T-cell (primary cell): ENCODE results near the gene GTPBP4. TPM values are rescaled to one million over a fixed set of nuclear protein-coding genes. Genes with fewer than 3 reads are reported as not detected.

Experiments used
- ATAC-seq, 4 experiments: fragments of 200-7000 bp in 3 of 4; fragments of 150-1000 bp in 1 of 4; cut with Tn5 transposase; replicated peaks in 1 of 4; 1 replicate in 3 of 4; 2 replicates in 1 of 4; pipeline ENCODE4 v1.10.0; 2021; ENCODE audit warnings: moderate library complexity in 3 of 4, mild to moderate bottlenecking in 2 of 4, moderate number of reproducible peaks in 1 of 4
- CTCF ChIA-PET, 2 donors: fragments of 300-600 bp; sonication (Branson Sonifier 250); formaldehyde crosslinking; loops; one replicate each; lab custom pipeline; 2022; ENCODE audit warnings: antibody characterized with exemption in 2 of 2; lab: Charles Lee
- POLR2A ChIA-PET, 2 donors: fragments of 300-600 bp; sonication (Branson Sonifier 250); formaldehyde crosslinking; loops; one replicate each; lab custom pipeline; 2022; ENCODE audit warnings: antibody characterized with exemption in 2 of 2; lab: Charles Lee
- DNase-seq, 35 experiments: peaks; one replicate each; pipeline versions ENCODE4 v3.0.0 to v3.0.0-alpha.2; 2013 to 2023
- H3K27ac ChIP-seq: one replicate; pipeline ENCODE4 v1.5.1; 2013; ENCODE audit warnings: low read length
- H3K27me3 ChIP-seq, 2 experiments: replicated peaks in 1 of 2; 1 replicate in 1 of 2; 2 replicates in 1 of 2; pipeline versions ENCODE4 v1.6.1 to v1.7.0; 2013; ENCODE audit warnings: low read length in 1 of 2, mixed read lengths in 1 of 2; ENCODE audit not compliant: control insufficient read depth in 2 of 2, insufficient read depth in 2 of 2; ENCODE audit errors: extremely low read depth in 1 of 2
- H3K36me3 ChIP-seq, 2 donors: 1 replicate in 1 of 2; 2 replicates in 1 of 2; pipeline versions ENCODE4 v1.6.1 to v1.7.0; 2013; ENCODE audit warnings: low read length in 1 of 2; ENCODE audit not compliant: control insufficient read depth in 2 of 2, insufficient read depth in 1 of 2; ENCODE audit errors: extremely low read depth in 1 of 2
- H3K4me1 ChIP-seq, 2 experiments: 1 replicate in 1 of 2; 2 replicates in 1 of 2; pipeline versions ENCODE4 v1.6.1 to v1.7.0; 2013; ENCODE audit warnings: low read length in 2 of 2, mixed read lengths in 1 of 2; ENCODE audit not compliant: insufficient read depth in 2 of 2, control insufficient read depth in 1 of 2; ENCODE audit errors: extremely low read depth in 1 of 2
- H3K4me3 ChIP-seq, 2 donors: 1 replicate in 1 of 2; 2 replicates in 1 of 2; pipeline versions ENCODE4 v1.5.1 to v1.7.0; 2013; ENCODE audit warnings: mild to moderate bottlenecking in 2 of 2, low read length in 1 of 2, moderate library complexity in 1 of 2; ENCODE audit not compliant: control insufficient read depth in 1 of 2; ENCODE audit errors: extremely low read depth in 1 of 2
- H3K9me3 ChIP-seq: 2 replicates; pipeline ENCODE4 v1.7.0; 2013
- H3K27ac Mint-ChIP-seq, 2 donors: one replicate each; pipeline ENCODE4 v1.8.0; 2020 to 2021; ENCODE audit warnings: mild to moderate bottlenecking in 2 of 2, mixed read lengths in 2 of 2
- H3K27me3 Mint-ChIP-seq, 2 donors: one replicate each; pipeline ENCODE4 v1.8.0; 2021 to 2022; ENCODE audit warnings: mixed read lengths in 2 of 2
- H3K36me3 Mint-ChIP-seq: one replicate; pipeline ENCODE4 v1.8.0; 2021; ENCODE audit warnings: mixed read lengths
- H3K4me1 Mint-ChIP-seq, 3 donors: one replicate each; pipeline ENCODE4 v1.8.0; 2020 to 2022; ENCODE audit warnings: mixed read lengths in 3 of 3, mild to moderate bottlenecking in 1 of 3
- H3K4me3 Mint-ChIP-seq, 3 donors: one replicate each; pipeline ENCODE4 v1.8.0; 2020 to 2022; ENCODE audit warnings: mild to moderate bottlenecking in 3 of 3, mixed read lengths in 3 of 3, moderate library complexity in 3 of 3
- H3K9me3 Mint-ChIP-seq, 3 donors: one replicate each; pipeline ENCODE4 v1.8.0; 2020 to 2022; ENCODE audit warnings: mixed read lengths in 3 of 3
- WGBS: methylation state at CpG from one replicate; pipeline ENCODE4 v1.1.5; 2013; ENCODE audit warnings: missing lambda C conversion rate; ENCODE audit not compliant: insufficient coverage; 5-methylcytosine and 5-hydroxymethylcytosine counted together
- total RNA-seq, 35 experiments: library from RNA in 6 of 35; stranded (reverse) in 6 of 35; fragments of 120-200 nt in 1 of 35; gene quantifications; one replicate each; pipeline versions ENCODE4 v1.2.1 to v1.2.4 and lab custom pipeline; 2013 to 2026

The GTPBP4 gene
- total RNA-seq, 5 donors from 2014 or later (not counting 1 experiment from before 2014, with no cell fraction given), result 44.6 to 59.1 (median 47.5) TPM

GRCh38 chr10:970311-971149, 17.7 kb upstream of the GTPBP4 start:
- H3K27me3 ChIP-seq, result peaks cover 0 to 20% of the 10 kb centered on the region in 2 experiments
- Mint-ChIP-seq H3K27ac (no peak overlapping the region), H3K9me3 (peaks cover 0 to 4% (median 3%) of the 10 kb centered on the region in 3 donors), H3K27me3 (peaks cover 18 to 20% of the 10 kb centered on the region in 2 donors), H3K36me3 (no peaks in the 10 kb centered on the region), H3K4me3 (no peak overlapping the region), H3K4me1 (peaks cover 4 to 14% (median 9%) of the 10 kb centered on the region in 3 donors)
- no peaks in the 10 kb centered on the region for H3K9me3 ChIP-seq
- no peak overlapping the region for H3K27ac ChIP-seq
- ATAC-seq (no peak), DNase-seq (no peak)
- POLR2A ChIA-PET, result no interaction called here
- peaks cover 0 to 3% of the 10 kb centered on the region in 2 experiments for H3K4me1 ChIP-seq
- H3K4me3 ChIP-seq, result no peak overlapping the region
- WGBS, result 73% methylated on average over 9 of the region's 14 CpGs
- no peaks in the 10 kb centered on the region for H3K36me3 ChIP-seq
- CTCF ChIA-PET, result no interaction called here

- DNase-seq, result no peak
- ChIA-PET POLR2A (no interaction called here), CTCF (no interaction called here)
- no peak for ATAC-seq
- peaks cover 4 to 12% (median 9%) of the 10 kb centered on the region in 3 donors for H3K4me1 Mint-ChIP-seq
- H3K4me3 ChIP-seq, result no peak overlapping the region
- H3K27ac Mint-ChIP-seq, result no peak overlapping the region
- H3K4me1 ChIP-seq, result peaks cover 0 to 3% of the 10 kb centered on the region in 2 experiments
- H3K9me3 Mint-ChIP-seq, result peaks cover 0 to 4% (median 3%) of the 10 kb centered on the region in 3 donors
- H3K36me3 Mint-ChIP-seq, result no peaks in the 10 kb centered on the region
- WGBS, result no CpG with 5 or more reads among the region's 4 CpGs
- no peaks in the 10 kb centered on the region for H3K9me3 ChIP-seq
- H3K36me3 ChIP-seq, result no peaks in the 10 kb centered on the region
- peaks cover 0 to 20% of the 10 kb centered on the region in 2 experiments for H3K27me3 ChIP-seq
- H3K27me3 Mint-ChIP-seq, result peaks cover 18 to 20% of the 10 kb centered on the region in 2 donors
- no peak overlapping the region for H3K4me3 Mint-ChIP-seq
- no peak overlapping the region for H3K27ac ChIP-seq
Observed at GRCh38 chr10:971150-971542, 17.1 kb upstream of the GTPBP4 start.

GRCh38 chr10:971613-972012, 16.6 kb upstream of the GTPBP4 start:
- Mint-ChIP-seq H3K27ac (no peak overlapping the region), H3K36me3 (no peaks in the 10 kb centered on the region), H3K27me3 (peaks cover 18 to 19% of the 10 kb centered on the region in 2 donors), H3K4me1 (peaks cover 4 to 10% (median 9%) of the 10 kb centered on the region in 3 donors), H3K4me3 (no peak overlapping the region), H3K9me3 (peaks cover 3 to 4% (median 4%) of the 10 kb centered on the region in 3 donors)
- Histone ChIP-seq H3K36me3 (no peaks in the 10 kb centered on the region), H3K4me1 (peaks cover 0 to 3% of the 10 kb centered on the region in 2 experiments), H3K4me3 (no peak overlapping the region), H3K27ac (no peak overlapping the region), H3K9me3 (no peaks in the 10 kb centered on the region), H3K27me3 (peaks cover 0 to 16% of the 10 kb centered on the region in 2 experiments)
- ChIA-PET POLR2A (no interaction called here), CTCF (no interaction called here)
- 97% methylated on average over 6 of the region's 12 CpGs for WGBS
- ATAC-seq (no peak), DNase-seq (no peak)

GRCh38 chr10:972763-973162, 15.5 kb upstream of the GTPBP4 start:
- no peak overlapping the region for H3K27ac Mint-ChIP-seq
- ChIA-PET CTCF (no interaction called here), POLR2A (no interaction called here)

GRCh38 chr10:974038-974784, 14.0 kb upstream of the GTPBP4 start:
- ChIA-PET POLR2A (interaction anchor here in 1 of 2 donors (0.5 kb wide), 1 partner anchor 98 kb away, joined by 3 read pairs; no protein-coding TSS in a partner anchor), CTCF (no interaction called here)
- no peaks in the 10 kb centered on the region for H3K4me1 ChIP-seq
- no peaks in the 10 kb centered on the region for H3K36me3 ChIP-seq
- Mint-ChIP-seq H3K36me3 (no peaks in the 10 kb centered on the region), H3K27ac (no peak overlapping the region), H3K4me1 (no peaks in the 10 kb centered on the region), H3K27me3 (peaks cover 9% of the 10 kb centered on the region in 2 donors), H3K9me3 (peaks cover 11 to 16% (median 12%) of the 10 kb centered on the region in 3 donors), H3K4me3 (no peak overlapping the region)
- H3K9me3 ChIP-seq, result no peaks in the 10 kb centered on the region
- H3K4me3 ChIP-seq, result no peak overlapping the region
- H3K27ac ChIP-seq, result no peak overlapping the region
- DNase-seq (no peak), ATAC-seq (no peak)
- peaks cover 0 to 14% of the 10 kb centered on the region in 2 experiments for H3K27me3 ChIP-seq
- WGBS, result 91% methylated on average over 13 of the region's 20 CpGs

More at GRCh38 chr10:972763-973162, 15.5 kb upstream of the GTPBP4 start:
- ATAC-seq (no peak), DNase-seq (no peak)
- Mint-ChIP-seq H3K4me3 (no peak overlapping the region), H3K36me3 (no peaks in the 10 kb centered on the region), H3K4me1 (peaks cover 0 to 3% (median 3%) of the 10 kb centered on the region in 3 donors), H3K27me3 (peaks cover 18 to 19% of the 10 kb centered on the region in 2 donors), H3K9me3 (peaks cover 3 to 7% (median 4%) of the 10 kb centered on the region in 3 donors)
- Histone ChIP-seq H3K27me3 (peaks cover 0 to 15% of the 10 kb centered on the region in 2 experiments), H3K36me3 (no peaks in the 10 kb centered on the region), H3K4me3 (no peak overlapping the region), H3K9me3 (no peaks in the 10 kb centered on the region), H3K4me1 (no peaks in the 10 kb centered on the region), H3K27ac (no peak overlapping the region)
- 89% methylated on average over 8 of the region's 8 CpGs for WGBS

- ATAC-seq, result no peak
- ChIA-PET CTCF (no interaction called here), POLR2A (no interaction called here)
- Histone ChIP-seq H3K36me3 (no peaks in the 10 kb centered on the region), H3K9me3 (no peaks in the 10 kb centered on the region), H3K27ac (no peak overlapping the region), H3K27me3 (peaks cover 0 to 8% of the 10 kb centered on the region in 2 experiments), H3K4me3 (no peak overlapping the region), H3K4me1 (no peaks in the 10 kb centered on the region)
- Mint-ChIP-seq H3K9me3 (peaks cover 12 to 17% (median 12%) of the 10 kb centered on the region in 3 donors), H3K36me3 (no peaks in the 10 kb centered on the region), H3K4me1 (no peaks in the 10 kb centered on the region), H3K4me3 (no peak overlapping the region), H3K27ac (no peak overlapping the region), H3K27me3 (peaks cover 4% of the 10 kb centered on the region in 2 donors)
- no peak for DNase-seq
- WGBS, result 100% methylated on average over 1 of the region's 5 CpGs
Observed at GRCh38 chr10:974785-975074, 13.5 kb upstream of the GTPBP4 start.
